AG09309 (cell line): ENCODE measurements around the gene FREM3.
"Not testable (repeated sequence)": the region's sequence is repeated elsewhere in the genome, so short reads cannot be mapped to it uniquely, and the experiment has no call there.

Experiments
- DNase-seq: peaks from one replicate; pipeline ENCODE4 v3.0.0-alpha.2; 2010; ENCODE audit warnings: low read depth
- H3K4me3 ChIP-seq: 2 replicates; pipeline ENCODE4 v1.5.1; 2011; ENCODE audit warnings: mild to moderate bottlenecking, low read depth, low read length, moderate library complexity; ENCODE audit not compliant: control insufficient read depth
- CTCF ChIP-seq: IDR thresholded peaks from 2 replicates; pipeline ENCODE4 v1.5.1; 2011; ENCODE audit warnings: mild to moderate bottlenecking, low read depth, low read length, inconsistent platforms; ENCODE audit not compliant: insufficient read depth, control insufficient read depth; ENCODE audit errors: missing control alignments

The FREM3 gene

GRCh38 chr4:143701365-143701764 lies 890 bp upstream of the FREM3 start:
- no peak overlapping the region for H3K4me3 ChIP-seq
- DNase-seq, result no peak
- no peak for TF ChIP-seq CTCF

GRCh38 chr4:143700046-143700415 lies 444 bp downstream of the FREM3 start:
- no peak overlapping the region for H3K4me3 ChIP-seq
- no peak for TF ChIP-seq CTCF
- DNase-seq, result no peak

DNA sequence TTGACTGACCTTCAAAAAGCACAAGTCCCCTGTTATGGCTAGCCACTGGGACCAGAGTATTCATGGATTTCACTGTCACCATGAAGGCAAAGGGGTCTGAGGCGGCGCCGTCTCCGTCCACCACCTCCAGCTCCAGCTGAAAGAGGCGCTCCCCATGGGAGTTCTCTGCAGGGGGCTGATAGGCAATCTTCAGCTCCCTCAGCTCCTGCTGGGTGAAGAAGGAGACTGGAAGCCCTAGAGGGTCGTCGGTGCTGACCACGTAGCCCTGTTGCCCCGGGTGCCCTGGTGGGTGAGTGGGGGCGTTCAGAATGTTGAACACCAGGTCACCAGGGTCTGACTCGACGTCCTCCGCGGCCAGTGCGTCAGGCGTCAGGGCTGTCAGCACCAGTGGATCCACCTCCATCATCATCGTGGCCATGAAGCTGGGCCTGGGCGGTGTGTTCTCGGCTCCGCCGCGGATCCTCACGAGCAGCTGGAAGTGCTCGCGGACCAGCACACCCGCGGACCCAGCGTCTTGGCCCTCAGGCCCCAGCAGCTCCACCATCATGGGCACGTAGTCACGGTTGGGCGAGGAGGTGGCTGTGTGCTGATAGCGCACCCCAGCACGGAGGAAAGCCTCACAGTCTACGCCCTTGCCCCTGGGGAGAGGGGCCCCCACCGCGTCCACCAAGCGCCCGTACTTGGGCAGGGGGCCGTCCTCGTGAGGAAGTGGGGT lies 987 bp downstream of the FREM3 start:
- no peak for DNase-seq
- TF ChIP-seq CTCF, result no peak
- no peak overlapping the region for H3K4me3 ChIP-seq

GRCh38 chr4:143693856-143694255 lies 6.6 kb downstream of the FREM3 start:
- no peak for DNase-seq
- no peak overlapping the region for H3K4me3 ChIP-seq
- TF ChIP-seq CTCF, result no peak

DNA sequence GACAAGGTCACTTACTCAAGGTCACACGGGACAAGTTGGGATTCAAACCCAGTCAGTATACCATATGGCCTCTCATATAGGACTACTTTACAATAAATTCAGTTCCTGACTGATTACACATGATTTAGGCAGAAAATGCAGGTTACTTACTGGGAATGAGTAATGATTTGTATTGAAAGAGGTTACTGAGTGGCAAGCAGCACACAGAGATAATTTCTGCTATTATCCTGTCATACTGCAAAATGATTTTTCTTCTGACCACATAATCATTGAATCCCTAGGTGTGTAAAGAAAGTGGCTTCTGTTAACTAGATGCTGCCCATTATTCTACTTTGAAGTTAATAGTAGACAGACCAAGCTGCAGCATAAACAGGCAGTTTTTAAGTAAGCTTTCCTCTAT lies 8.2 kb downstream of the FREM3 start:
- no peak overlapping the region for H3K4me3 ChIP-seq
- TF ChIP-seq CTCF, result no peak
- no peak for DNase-seq

DNA sequence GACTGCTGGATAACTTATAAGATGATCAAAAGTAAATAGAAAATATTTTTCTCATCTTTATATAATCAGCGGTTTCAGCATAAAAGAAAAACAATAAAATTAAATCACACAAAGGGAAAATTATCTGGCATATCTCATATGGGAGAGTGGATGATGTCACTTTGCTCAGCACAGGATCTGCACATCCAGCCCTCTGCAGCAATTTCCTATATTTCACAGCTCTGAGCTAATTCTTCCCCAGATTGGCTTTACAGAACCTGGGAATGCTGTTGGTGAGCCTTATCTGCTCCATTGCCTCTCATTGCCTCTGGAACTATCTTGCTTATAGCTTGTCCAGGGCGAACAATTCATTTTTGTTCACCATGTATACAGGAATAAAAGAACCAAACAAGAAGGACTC lies 21.0 kb downstream of the FREM3 start:
- H3K4me3 ChIP-seq, result no peak overlapping the region
- TF ChIP-seq CTCF, result no peak
- DNase-seq, result no peak

- H3K4me3 ChIP-seq, DNase-seq: not testable (repeated sequence)
Observed at GRCh38 chr4:143673629-143674028, 26.8 kb downstream of the FREM3 start.
